WTC11 (cell line): ENCODE measurements around the gene ZNF565. TPM values are rescaled to one million over a fixed set of nuclear protein-coding genes. Genes with fewer than 3 reads are reported as not detected.

Experiments used
- ATAC-seq: fragments of 200-7000 bp; cut with Tn5 transposase; 2 replicates; pipeline ENCODE4 v1.10.0; 2021; ENCODE audit warnings: mild to moderate bottlenecking, moderate library complexity
- CTCF ChIA-PET: fragments of 300-600 bp; sonication (Branson Sonifier 250); formaldehyde crosslinking; loops from one replicate; lab custom pipeline; 2021; ENCODE audit warnings: antibody characterized with exemption; lab: Charles Lee
- POLR2A ChIA-PET: fragments of 350-600 bp; sonication (Branson Sonifier 250); formaldehyde crosslinking; loops from one replicate; lab custom pipeline; 2021; ENCODE audit warnings: antibody characterized with exemption; lab: Charles Lee
- DNase-seq: peaks from one replicate; pipeline ENCODE4 v3.0.0; 2021; ENCODE audit warnings: low spot score
- H3K27ac Mint-ChIP-seq: 2 replicates; pipeline ENCODE4 v1.8.0; 2021; ENCODE audit warnings: mixed read lengths
- H3K27me3 Mint-ChIP-seq: 2 replicates; pipeline ENCODE4 v1.8.0; 2021; ENCODE audit warnings: low read depth, mild to moderate bottlenecking, moderate library complexity, mixed read lengths
- H3K36me3 Mint-ChIP-seq: 2 replicates; pipeline ENCODE4 v1.8.0; 2021; ENCODE audit warnings: mixed read lengths
- H3K4me1 Mint-ChIP-seq: 2 replicates; pipeline ENCODE4 v1.8.0; 2022; ENCODE audit warnings: mixed read lengths
- H3K4me3 Mint-ChIP-seq: 2 replicates; pipeline ENCODE4 v1.8.0; 2021; ENCODE audit warnings: mild to moderate bottlenecking, moderate library complexity, mixed read lengths
- H3K9me3 Mint-ChIP-seq: 2 replicates; pipeline ENCODE4 v1.8.0; 2021; ENCODE audit warnings: mixed read lengths
- E2F5 ChIP-seq: sonication (generic); formaldehyde crosslinking; IDR thresholded peaks from 2 replicates; pipeline ENCODE4 v1.8.1; 2022; ENCODE audit warnings: mild to moderate bottlenecking, moderate library complexity, missing genetic modification reagents
- FOXP1 ChIP-seq: sonication (generic); formaldehyde crosslinking; IDR thresholded peaks from 2 replicates; pipeline ENCODE4 v1.8.0; 2022; ENCODE audit warnings: missing genetic modification reagents, mild to moderate bottlenecking, moderate library complexity, borderline replicate concordance
- IRF2 ChIP-seq: sonication (generic); formaldehyde crosslinking; IDR thresholded peaks from 2 replicates; pipeline ENCODE4 v1.8.0; 2022; ENCODE audit warnings: low read depth, missing genetic modification reagents, borderline replicate concordance
- JUN ChIP-seq: sonication (generic); formaldehyde crosslinking; IDR thresholded peaks from 2 replicates; pipeline ENCODE4 v1.8.0; 2023; ENCODE audit warnings: mild to moderate bottlenecking, missing genetic modification reagents
- NFYB ChIP-seq: sonication (generic); formaldehyde crosslinking; conservative IDR thresholded peaks from 2 replicates; pipeline ENCODE4 v1.8.0; 2022; ENCODE audit warnings: low read depth, missing genetic modification reagents
- NR2C2 ChIP-seq: sonication (generic); formaldehyde crosslinking; IDR thresholded peaks from 2 replicates; pipeline ENCODE4 v1.8.0; 2022; ENCODE audit warnings: mild to moderate bottlenecking, missing genetic modification reagents
- SMAD3 ChIP-seq: sonication (generic); formaldehyde crosslinking; IDR thresholded peaks from 2 replicates; pipeline ENCODE4 v1.8.0; 2022; ENCODE audit warnings: missing genetic modification reagents, mild to moderate bottlenecking, borderline replicate concordance
- SP1 ChIP-seq: sonication (generic); formaldehyde crosslinking; conservative IDR thresholded peaks from 2 replicates; pipeline ENCODE4 v1.8.1; 2022; ENCODE audit warnings: missing genetic modification reagents
- ZBTB21 ChIP-seq: sonication (generic); formaldehyde crosslinking; IDR thresholded peaks from 2 replicates; pipeline ENCODE4 v1.8.1; 2023; ENCODE audit warnings: mild to moderate bottlenecking, missing genetic modification reagents, borderline replicate concordance
- ZNF396 ChIP-seq: fragments of 250-450 bp; sonication (Bioruptor Pico); IDR thresholded peaks from 2 replicates; pipeline ENCODE4 v1.8.0; 2021; ENCODE audit warnings: mild to moderate bottlenecking, moderate library complexity, borderline replicate concordance
- total RNA-seq: library from RNA; stranded (reverse); gene quantifications from 3 replicates; pipeline ENCODE4 v1.2.3, GENCODE V29; 2021
- TF ChIP-seq, protein P1 (sequence below): sonication (generic); formaldehyde crosslinking; IDR thresholded peaks from 2 replicates; pipeline ENCODE4 v1.8.0; 2022; ENCODE audit warnings: mild to moderate bottlenecking, missing genetic modification reagents
- TF ChIP-seq, protein P2 (sequence below): sonication (generic); formaldehyde crosslinking; IDR thresholded peaks from 2 replicates; pipeline ENCODE4 v1.8.0; 2023; ENCODE audit warnings: missing genetic modification reagents, mild to moderate bottlenecking, borderline replicate concordance
- TF ChIP-seq, protein P3 (sequence below): sonication (generic); formaldehyde crosslinking; IDR thresholded peaks from 2 replicates; pipeline ENCODE4 v1.8.1; 2022; ENCODE audit warnings: low read depth, missing genetic modification reagents, borderline replicate concordance

The ZNF565 gene
- total RNA-seq, 1 experiment from 2014 or later: 3.0 TPM

- TF ChIP-seq ZBTB21 (no peak), SMAD3 (CRISPR knock-in tag) (0 out of 2 replicates have a peak, but pooled peaks have one; percentile 63), NR2C2 (CRISPR knock-in tag) (no peak)
- TF ChIP-seq, protein P1, sequence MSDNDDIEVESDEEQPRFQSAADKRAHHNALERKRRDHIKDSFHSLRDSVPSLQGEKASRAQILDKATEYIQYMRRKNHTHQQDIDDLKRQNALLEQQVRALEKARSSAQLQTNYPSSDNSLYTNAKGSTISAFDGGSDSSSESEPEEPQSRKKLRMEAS: no peak; the same call in 1 of the 2 replicates
- TF ChIP-seq, all 79 proteins: peak for 4
These were observed 1.0 kb upstream of the ZNF565 start (continued) for GRCh38 chr19:36215276-36216123.

DNA sequence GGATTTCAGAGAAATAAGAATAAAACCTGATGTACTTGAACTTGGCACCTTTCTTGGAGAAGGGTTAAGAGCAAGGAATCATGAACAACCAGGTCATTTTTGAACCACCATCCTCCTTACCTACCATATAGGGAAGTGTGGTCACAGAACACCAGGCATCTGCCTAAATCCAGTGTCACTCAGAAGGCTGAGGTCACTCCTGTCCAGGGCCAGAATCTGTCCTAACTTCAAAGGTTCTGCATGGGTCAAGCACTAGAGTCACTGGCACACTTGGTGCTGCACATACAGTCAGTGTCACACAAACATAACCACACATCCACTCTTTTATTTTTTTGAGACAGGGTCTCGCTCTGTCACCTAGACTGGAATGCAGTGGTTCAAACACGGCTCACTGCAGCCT is 1.6 kb downstream of the ZNF565 start:
- ChIA-PET CTCF (no interaction called here), POLR2A (no interaction called here)
- no peak for DNase-seq
- peak overlapping the region; percentile 38 for H3K4me3 Mint-ChIP-seq
- H3K36me3 Mint-ChIP-seq: peaks cover 4% of the 10 kb centered on the region
- TF ChIP-seq SP1 (CRISPR knock-in tag): no peak
- TF ChIP-seq, all 79 proteins: peak for 0
- H3K4me1 Mint-ChIP-seq: peaks cover 11% of the 10 kb centered on the region
- H3K27me3 Mint-ChIP-seq: no peaks in the 10 kb centered on the region
- no peak overlapping the region for H3K27ac Mint-ChIP-seq
- ATAC-seq: no peak
- H3K9me3 Mint-ChIP-seq: no peaks in the 10 kb centered on the region

DNA sequence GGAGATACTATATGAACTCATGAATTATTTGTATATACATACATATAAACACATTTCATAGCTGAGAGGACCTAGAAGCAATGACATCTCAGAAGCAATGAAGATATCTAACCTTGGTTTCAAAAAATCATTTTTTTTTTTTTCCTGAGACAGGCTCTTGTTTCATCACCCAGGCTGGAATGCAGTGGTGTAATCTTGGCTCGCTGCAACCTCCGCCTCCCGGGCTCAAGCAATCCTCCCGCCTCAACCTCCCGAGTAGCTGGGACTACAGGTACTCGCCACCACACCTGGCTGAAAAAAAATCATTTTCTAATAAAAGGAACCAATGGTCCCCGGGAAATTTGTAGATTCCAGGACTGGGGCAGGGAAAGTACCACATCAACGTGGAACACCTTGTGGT is 4.0 kb downstream of the ZNF565 start:
- Mint-ChIP-seq H3K27me3 (no peaks in the 10 kb centered on the region), H3K9me3 (no peaks in the 10 kb centered on the region), H3K36me3 (no peaks in the 10 kb centered on the region), H3K4me1 (no peaks in the 10 kb centered on the region), H3K4me3 (no peak overlapping the region), H3K27ac (no peak overlapping the region)
- CTCF ChIA-PET: no interaction called here
- ATAC-seq (no peak), DNase-seq (no peak)
- POLR2A ChIA-PET: no interaction called here
- TF ChIP-seq IRF2 (CRISPR knock-in tag) (no peak), NFYB (CRISPR knock-in tag) (no peak), ZNF396 (CRISPR knock-in tag) (no peak), JUN (CRISPR knock-in tag) (no peak)
- TF ChIP-seq, protein P2, sequence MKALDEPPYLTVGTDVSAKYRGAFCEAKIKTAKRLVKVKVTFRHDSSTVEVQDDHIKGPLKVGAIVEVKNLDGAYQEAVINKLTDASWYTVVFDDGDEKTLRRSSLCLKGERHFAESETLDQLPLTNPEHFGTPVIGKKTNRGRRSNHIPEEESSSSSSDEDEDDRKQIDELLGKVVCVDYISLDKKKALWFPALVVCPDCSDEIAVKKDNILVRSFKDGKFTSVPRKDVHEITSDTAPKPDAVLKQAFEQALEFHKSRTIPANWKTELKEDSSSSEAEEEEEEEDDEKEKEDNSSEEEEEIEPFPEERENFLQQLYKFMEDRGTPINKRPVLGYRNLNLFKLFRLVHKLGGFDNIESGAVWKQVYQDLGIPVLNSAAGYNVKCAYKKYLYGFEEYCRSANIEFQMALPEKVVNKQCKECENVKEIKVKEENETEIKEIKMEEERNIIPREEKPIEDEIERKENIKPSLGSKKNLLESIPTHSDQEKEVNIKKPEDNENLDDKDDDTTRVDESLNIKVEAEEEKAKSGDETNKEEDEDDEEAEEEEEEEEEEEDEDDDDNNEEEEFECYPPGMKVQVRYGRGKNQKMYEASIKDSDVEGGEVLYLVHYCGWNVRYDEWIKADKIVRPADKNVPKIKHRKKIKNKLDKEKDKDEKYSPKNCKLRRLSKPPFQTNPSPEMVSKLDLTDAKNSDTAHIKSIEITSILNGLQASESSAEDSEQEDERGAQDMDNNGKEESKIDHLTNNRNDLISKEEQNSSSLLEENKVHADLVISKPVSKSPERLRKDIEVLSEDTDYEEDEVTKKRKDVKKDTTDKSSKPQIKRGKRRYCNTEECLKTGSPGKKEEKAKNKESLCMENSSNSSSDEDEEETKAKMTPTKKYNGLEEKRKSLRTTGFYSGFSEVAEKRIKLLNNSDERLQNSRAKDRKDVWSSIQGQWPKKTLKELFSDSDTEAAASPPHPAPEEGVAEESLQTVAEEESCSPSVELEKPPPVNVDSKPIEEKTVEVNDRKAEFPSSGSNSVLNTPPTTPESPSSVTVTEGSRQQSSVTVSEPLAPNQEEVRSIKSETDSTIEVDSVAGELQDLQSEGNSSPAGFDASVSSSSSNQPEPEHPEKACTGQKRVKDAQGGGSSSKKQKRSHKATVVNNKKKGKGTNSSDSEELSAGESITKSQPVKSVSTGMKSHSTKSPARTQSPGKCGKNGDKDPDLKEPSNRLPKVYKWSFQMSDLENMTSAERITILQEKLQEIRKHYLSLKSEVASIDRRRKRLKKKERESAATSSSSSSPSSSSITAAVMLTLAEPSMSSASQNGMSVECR: no peak
- TF ChIP-seq, protein P3, sequence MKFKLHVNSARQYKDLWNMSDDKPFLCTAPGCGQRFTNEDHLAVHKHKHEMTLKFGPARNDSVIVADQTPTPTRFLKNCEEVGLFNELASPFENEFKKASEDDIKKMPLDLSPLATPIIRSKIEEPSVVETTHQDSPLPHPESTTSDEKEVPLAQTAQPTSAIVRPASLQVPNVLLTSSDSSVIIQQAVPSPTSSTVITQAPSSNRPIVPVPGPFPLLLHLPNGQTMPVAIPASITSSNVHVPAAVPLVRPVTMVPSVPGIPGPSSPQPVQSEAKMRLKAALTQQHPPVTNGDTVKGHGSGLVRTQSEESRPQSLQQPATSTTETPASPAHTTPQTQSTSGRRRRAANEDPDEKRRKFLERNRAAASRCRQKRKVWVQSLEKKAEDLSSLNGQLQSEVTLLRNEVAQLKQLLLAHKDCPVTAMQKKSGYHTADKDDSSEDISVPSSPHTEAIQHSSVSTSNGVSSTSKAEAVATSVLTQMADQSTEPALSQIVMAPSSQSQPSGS (CRISPR knock-in tag): no peak

DNA sequence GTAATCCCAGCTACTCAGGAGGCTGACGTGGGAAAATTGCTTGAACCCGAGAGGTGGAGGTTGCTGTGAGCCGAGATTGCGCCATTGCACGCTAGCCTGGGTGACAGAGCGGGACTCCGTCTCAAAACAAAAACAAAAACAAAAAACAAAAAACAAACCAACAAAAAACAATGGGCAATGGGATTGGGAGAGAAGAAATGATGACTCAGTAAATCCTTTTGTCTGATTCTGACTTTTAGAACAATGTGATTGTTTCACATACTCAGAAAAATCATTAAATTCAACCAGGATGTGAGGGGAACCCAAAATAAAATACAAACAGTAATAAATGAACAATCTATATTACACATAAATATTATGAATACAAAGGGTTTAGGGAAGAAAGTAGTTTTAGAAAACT is 5.1 kb downstream of the ZNF565 start:
- CTCF ChIA-PET: interaction anchor here (1.4 kb wide), 1 partner anchor 81 kb away, joined by 8 read pairs; no protein-coding TSS in a partner anchor
- POLR2A ChIA-PET: no interaction called here
- no peaks in the 10 kb centered on the region for H3K4me1 Mint-ChIP-seq
- TF ChIP-seq FOXP1 (CRISPR knock-in tag) (no peak), E2F5 (CRISPR knock-in tag) (no peak)
- TF ChIP-seq, all 79 proteins: peak for 0
- Mint-ChIP-seq H3K4me3 (no peak overlapping the region), H3K27ac (no peak overlapping the region), H3K9me3 (no peaks in the 10 kb centered on the region), H3K36me3 (no peaks in the 10 kb centered on the region), H3K27me3 (no peaks in the 10 kb centered on the region)
- no peak for DNase-seq
- no peak for ATAC-seq
